K562 (cell line): Measurements from ENCODE around the gene EXT2. TPM values are rescaled to one million over a fixed set of nuclear protein-coding genes. Genes with fewer than 3 reads are reported as not detected.

Experiments used
- ARID3A ChIP-seq: IDR thresholded peaks from 2 replicates; pipeline ENCODE4 v1.6.1; 2012; ENCODE audit warnings: low read depth, low read length, improper control_type of control experiment, borderline replicate concordance
- ATF4 ChIP-seq: fragments of 450-650 bp; formaldehyde crosslinking; IDR thresholded peaks from 2 replicates; pipeline ENCODE4 v1.4.0; 2022; ENCODE audit warnings: mild to moderate bottlenecking, moderate library complexity
- CBFA2T3 ChIP-seq: fragments of 450-650 bp; IDR thresholded peaks from 2 replicates; pipeline ENCODE4 v1.6.1; 2017
- GABPA ChIP-seq: fragments of 200-800 bp; sonication (Bioruptor generic); conservative IDR thresholded peaks from 2 replicates; pipeline ENCODE4 v1.6.1; 2016; ENCODE audit warnings: low read depth, missing genetic modification characterization, missing compliant biosample characterization
- GATAD2B ChIP-seq: fragments of 450-650 bp; IDR thresholded peaks from 2 replicates; pipeline ENCODE4 v1.6.1; 2017; ENCODE audit warnings: mild to moderate bottlenecking, borderline replicate concordance
- JUN ChIP-seq, 2 experiments: sonication (generic) in 1 of 2; formaldehyde crosslinking in 1 of 2; IDR thresholded peaks; 2 replicates each; pipeline versions ENCODE4 v1.6.1 to v1.8.0; 2012 to 2022; ENCODE audit warnings: borderline replicate concordance in 2 of 2, mild to moderate bottlenecking in 2 of 2, improper control_type of control experiment in 1 of 2, low read depth in 1 of 2, low read length in 1 of 2, missing genetic modification reagents in 1 of 2
- NFYB ChIP-seq: IDR thresholded peaks from 2 replicates; pipeline ENCODE4 v1.6.1; 2011; ENCODE audit warnings: mild to moderate bottlenecking, moderate library complexity; ENCODE audit not compliant: insufficient read length; ENCODE audit errors: extremely low read depth
- PCBP1 ChIP-seq: fragments of 200-400 bp; formaldehyde crosslinking; IDR thresholded peaks from 2 replicates; pipeline ENCODE4 v1.6.1; 2018; ENCODE audit warnings: mild to moderate bottlenecking, low read depth, low read length; ENCODE audit not compliant: poor library complexity, severe bottlenecking
- PHF20 ChIP-seq: fragments of 450-650 bp; IDR thresholded peaks from 2 replicates; pipeline ENCODE4 v1.6.1; 2018; ENCODE audit not compliant: partially characterized antibody
- RBM14 ChIP-seq: fragments of 200-400 bp; formaldehyde crosslinking; IDR thresholded peaks from 2 replicates; pipeline ENCODE4 v1.6.1; 2018; ENCODE audit warnings: low read depth, mild to moderate bottlenecking, low read length, moderate library complexity, borderline replicate concordance; ENCODE audit not compliant: insufficient read depth
- ZNF436 ChIP-seq: fragments of 250-450, 450-650 bp; sonication (Bioruptor Pico); formaldehyde crosslinking; IDR thresholded peaks from 2 replicates; pipeline ENCODE4 v1.7.0; 2020; ENCODE audit warnings: mild to moderate bottlenecking
- polyA plus RNA-seq, 8 experiments: library from polyadenylated mRNA; depleted of rRNA in 4 of 8; stranded (reverse) in 5 of 8; unstranded in 3 of 8; fragments of >200 nt; fragmentation: Nextera tagmentation in 2 of 8; fragmentation: Illumina TruSeq in 1 of 8; extraction: Ambion mirVana in 2 of 8; extraction: Trizol in 1 of 8; gene quantifications; 2 replicates each; pipeline versions ENCODE4 v1.2.1 to v1.2.3, GENCODE V29; 2011 to 2014; ENCODE audit warnings: inconsistent platforms in 1 of 8, missing spikeins in 1 of 8
- total RNA-seq, 7 experiments: library from RNA; depleted of rRNA in 6 of 7; stranded (reverse); fragments of >200 nt in 6 of 7; fragmentation: Illumina TruSeq in 2 of 7; extraction: Trizol in 2 of 7; gene quantifications; 2 replicates each; pipeline versions ENCODE4 v1.2.1 to v1.2.3, GENCODE V29; 2011 to 2021; ENCODE audit warnings: low replicate concordance in 1 of 7

EXT2 gene
- total and polyA plus RNA-seq, 9 of the 15 experiments (the other 6 are each of a cell fraction or from before 2014, with no cell fraction given) = 7.5 to 52.1 (median 38.1) TPM

DNA sequence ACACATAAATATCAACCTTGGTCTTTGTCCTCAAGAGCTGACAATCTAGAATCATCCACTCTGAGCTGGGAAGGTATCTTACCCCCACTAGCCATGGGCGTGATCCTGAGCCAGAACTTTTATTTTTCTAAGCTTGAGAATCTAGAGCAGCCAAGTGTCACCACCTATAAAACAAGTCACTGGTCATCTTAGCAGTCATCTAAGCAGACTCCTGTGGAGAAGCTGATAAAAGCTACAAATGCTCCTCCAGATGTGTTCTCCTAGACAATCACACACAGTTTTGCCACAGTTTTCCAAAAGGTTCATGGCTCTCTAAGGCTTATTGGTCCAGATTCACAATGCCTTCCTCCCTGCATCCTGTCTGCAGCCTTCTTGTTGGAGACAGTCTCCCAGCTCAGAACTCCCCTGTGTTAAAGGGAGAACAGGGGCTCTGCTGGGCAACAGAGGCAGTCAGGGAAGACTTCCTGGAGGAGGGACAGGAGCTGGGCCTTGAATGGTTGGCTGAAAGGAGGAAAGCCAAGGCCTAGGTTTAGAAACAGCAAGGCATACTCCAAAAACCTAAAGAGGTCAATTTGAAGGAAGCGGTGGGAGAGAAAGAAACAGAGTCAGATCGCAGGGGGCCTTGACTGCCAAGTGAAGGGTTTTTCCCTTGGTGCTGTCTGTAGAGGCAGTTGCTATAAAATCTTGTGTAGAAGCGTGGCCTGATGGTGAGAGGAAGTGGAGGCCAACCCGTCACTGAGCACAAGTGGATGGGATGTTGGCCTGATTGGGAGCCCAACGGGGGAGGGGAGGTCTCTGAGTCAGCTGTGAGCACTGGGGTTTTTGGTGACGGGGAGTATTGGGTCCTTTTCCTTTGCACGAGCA lies 172.5 kb downstream of the EXT2 start (continued):
- no peak for TF ChIP-seq PCBP1
- TF ChIP-seq RBM14 = no peak
- peak; percentile 94 for TF ChIP-seq ZNF436 (CRISPR knock-in tag)
- no peak for TF ChIP-seq JUN (IDR thresholded peaks at IDR 0.05; ENCODE audit: borderline replicate concordance, low read depth, low read length)
- TF ChIP-seq JUN (CRISPR knock-in tag; IDR thresholded peaks at IDR 0.05; ENCODE audit: borderline replicate concordance) = no peak
- TF ChIP-seq NFYB = no peak
- no peak for TF ChIP-seq ARID3A
- no peak for TF ChIP-seq GATAD2B
- TF ChIP-seq ATF4 (CRISPR knock-in tag) = no peak
- no peak for TF ChIP-seq GABPA (tag)
- peak; percentile 76 for TF ChIP-seq CBFA2T3
- no peak for TF ChIP-seq PHF20
- TF ChIP-seq, all 486 proteins: peak for 20
